ENCODE measurements around the gene BOD1. TPM values are rescaled to one million over a fixed set of nuclear protein-coding genes. Genes with fewer than 3 reads are reported as not detected.

BOD1 gene
- total RNA-seq, 4 donors from 2014 or later = 43.9 to 58.3 (median 48.3) TPM

GRCh38 chr5:173611706-173612105 lies 4.7 kb downstream of the BOD1 start:
- Histone ChIP-seq H3K4me3 (no peak overlapping the region), H3K4me1 (peaks cover 22 to 44% (median 37%) of the 10 kb centered on the region in 4 donors), H3K27me3 (no peaks in the 10 kb centered on the region), H3K9me3 (no peaks in the 10 kb centered on the region), H3K27ac (replicated peaks in 1 of 4) (no peak overlapping the region), H3K36me3 (peaks cover 37 to 66% (median 51%) of the 10 kb centered on the region in 4 donors)
- WGBS = 81% methylated on average over 4 of the region's 4 CpGs
- TF ChIP-seq POLR2A (IDR thresholded peaks at IDR 0.05; ENCODE audit: low read depth) = no peak
- TF ChIP-seq, protein P1, sequence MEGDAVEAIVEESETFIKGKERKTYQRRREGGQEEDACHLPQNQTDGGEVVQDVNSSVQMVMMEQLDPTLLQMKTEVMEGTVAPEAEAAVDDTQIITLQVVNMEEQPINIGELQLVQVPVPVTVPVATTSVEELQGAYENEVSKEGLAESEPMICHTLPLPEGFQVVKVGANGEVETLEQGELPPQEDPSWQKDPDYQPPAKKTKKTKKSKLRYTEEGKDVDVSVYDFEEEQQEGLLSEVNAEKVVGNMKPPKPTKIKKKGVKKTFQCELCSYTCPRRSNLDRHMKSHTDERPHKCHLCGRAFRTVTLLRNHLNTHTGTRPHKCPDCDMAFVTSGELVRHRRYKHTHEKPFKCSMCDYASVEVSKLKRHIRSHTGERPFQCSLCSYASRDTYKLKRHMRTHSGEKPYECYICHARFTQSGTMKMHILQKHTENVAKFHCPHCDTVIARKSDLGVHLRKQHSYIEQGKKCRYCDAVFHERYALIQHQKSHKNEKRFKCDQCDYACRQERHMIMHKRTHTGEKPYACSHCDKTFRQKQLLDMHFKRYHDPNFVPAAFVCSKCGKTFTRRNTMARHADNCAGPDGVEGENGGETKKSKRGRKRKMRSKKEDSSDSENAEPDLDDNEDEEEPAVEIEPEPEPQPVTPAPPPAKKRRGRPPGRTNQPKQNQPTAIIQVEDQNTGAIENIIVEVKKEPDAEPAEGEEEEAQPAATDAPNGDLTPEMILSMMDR (IDR thresholded peaks at IDR 0.05) = no peak
- TF ChIP-seq EP300 (IDR thresholded peaks at IDR 0.05) = no peak
- no peak for TF ChIP-seq POLR2AphosphoS5 (IDR thresholded peaks at IDR 0.05)
- no peak for DNase-seq (ENCODE audit: extremely low spot score)
- intact Hi-C loops (cut with DNase I) = no loop called here

GRCh38 chr5:173604141-173604540 lies 12.3 kb downstream of the BOD1 start:
- Histone ChIP-seq H3K27ac (replicated peaks in 1 of 4) (no peak overlapping the region), H3K4me1 (no peaks in the 10 kb centered on the region), H3K4me3 (no peak overlapping the region), H3K27me3 (no peaks in the 10 kb centered on the region), H3K36me3 (peaks cover 33 to 50% (median 44%) of the 10 kb centered on the region in 4 donors), H3K9me3 (no peaks in the 10 kb centered on the region)
- no peak for TF ChIP-seq POLR2AphosphoS5 (IDR thresholded peaks at IDR 0.05)
- no peak for TF ChIP-seq POLR2A (IDR thresholded peaks at IDR 0.05; ENCODE audit: low read depth)
- TF ChIP-seq, protein P1 (IDR thresholded peaks at IDR 0.05) = no peak
- no peak for TF ChIP-seq EP300 (IDR thresholded peaks at IDR 0.05)
- no peak for DNase-seq (ENCODE audit: extremely low spot score)
- intact Hi-C loops (cut with DNase I) = no loop called here
- 91% methylated on average over 1 of the region's 1 CpG for WGBS

DNA sequence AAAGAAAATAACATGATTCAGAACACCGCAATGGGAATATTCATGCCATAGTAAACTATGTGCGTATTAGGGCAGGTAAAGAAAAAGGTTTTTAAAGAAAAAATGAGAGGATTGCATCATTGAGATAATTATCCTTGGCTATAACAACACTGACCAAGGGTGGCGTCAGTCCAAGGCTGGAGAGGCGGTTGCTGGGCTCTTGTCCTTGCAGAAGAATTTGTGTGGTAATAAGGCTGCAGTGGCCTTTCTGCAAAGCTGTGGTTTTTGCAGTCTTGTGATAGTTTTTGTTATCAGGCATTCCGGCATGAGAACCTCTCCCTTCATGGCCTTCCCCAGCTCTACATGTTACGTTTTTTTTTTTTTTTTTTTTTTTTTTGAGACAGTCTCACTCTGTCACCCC lies 14.0 kb downstream of the BOD1 start:
- Histone ChIP-seq H3K9me3 (no peaks in the 10 kb centered on the region), H3K36me3 (peaks cover 18 to 38% (median 30%) of the 10 kb centered on the region in 4 donors), H3K4me3 (no peak overlapping the region), H3K27me3 (no peaks in the 10 kb centered on the region), H3K27ac (replicated peaks in 1 of 4) (no peak overlapping the region), H3K4me1 (no peaks in the 10 kb centered on the region)
- DNase-seq (ENCODE audit: extremely low spot score) = no peak
- TF ChIP-seq EP300 (IDR thresholded peaks at IDR 0.05) (no peak), POLR2A (IDR thresholded peaks at IDR 0.05; ENCODE audit: low read depth) (no peak), POLR2AphosphoS5 (IDR thresholded peaks at IDR 0.05) (no peak)
- TF ChIP-seq, protein P1 (IDR thresholded peaks at IDR 0.05) = no peak
- WGBS = 68% methylated on average over 6 of the region's 6 CpGs
- intact Hi-C loops (cut with DNase I) = no loop called here

DNA sequence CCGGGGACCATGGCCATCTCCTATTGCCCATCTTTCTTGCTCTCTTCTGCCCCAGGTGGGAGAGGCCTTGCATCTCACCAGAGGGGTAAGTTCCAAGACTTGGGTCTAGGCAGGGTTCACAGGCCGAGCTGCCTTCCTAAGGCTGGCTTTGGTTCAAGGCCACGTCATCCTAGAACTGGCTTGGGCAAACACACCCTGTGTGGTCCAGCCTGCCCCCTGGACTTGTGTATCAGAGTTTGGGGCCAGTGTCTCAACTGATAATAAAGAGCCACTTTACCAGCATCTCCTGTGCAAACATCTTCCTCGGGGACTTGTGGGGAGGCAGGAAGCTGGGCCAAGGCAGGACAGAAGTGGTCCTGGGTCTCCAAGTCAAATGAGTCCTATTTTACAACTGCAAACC lies 17.8 kb downstream of the BOD1 start:
- Histone ChIP-seq H3K36me3 (peaks cover 0 to 11% (median 3%) of the 10 kb centered on the region in 4 donors), H3K4me1 (no peaks in the 10 kb centered on the region), H3K27ac (replicated peaks in 1 of 4) (no peak overlapping the region), H3K27me3 (no peaks in the 10 kb centered on the region), H3K4me3 (no peak overlapping the region), H3K9me3 (no peaks in the 10 kb centered on the region)
- intact Hi-C loops (cut with DNase I) = no loop called here
- DNase-seq (ENCODE audit: extremely low spot score) = no peak
- 96% methylated on average over 4 of the region's 4 CpGs for WGBS
- no peak for TF ChIP-seq POLR2AphosphoS5 (IDR thresholded peaks at IDR 0.05)
- TF ChIP-seq, protein P1 (IDR thresholded peaks at IDR 0.05) = no peak
- TF ChIP-seq POLR2A (IDR thresholded peaks at IDR 0.05; ENCODE audit: low read depth) = no peak
- TF ChIP-seq EP300 (IDR thresholded peaks at IDR 0.05) = no peak

DNA sequence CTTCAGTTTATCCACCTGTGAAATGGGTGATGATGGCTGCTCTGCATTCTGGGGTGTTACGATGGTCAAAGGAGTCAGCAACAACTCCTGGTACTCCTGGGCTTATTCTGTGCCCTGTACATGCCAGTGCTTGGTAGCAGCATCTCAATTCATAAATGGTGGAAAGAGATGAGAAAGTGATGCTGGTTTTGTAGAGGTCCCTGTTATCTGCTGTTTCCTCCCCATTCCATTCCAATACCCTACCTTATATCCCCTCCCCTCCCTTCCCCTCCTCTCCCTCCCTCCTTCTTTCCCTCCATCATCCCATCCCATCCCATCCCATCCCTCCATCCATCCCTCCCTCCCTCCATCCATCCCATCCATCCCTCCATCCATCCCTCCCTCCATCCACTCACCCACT lies 19.1 kb downstream of the BOD1 start:
- no peak for DNase-seq (ENCODE audit: extremely low spot score)
- peaks cover 0 to 13% (median 8%) of the 10 kb centered on the region in 4 donors for H3K9me3 ChIP-seq
- intact Hi-C loops (cut with DNase I) = no loop called here
- H3K27ac ChIP-seq (replicated peaks in 1 of 4) = no peak overlapping the region
- TF ChIP-seq POLR2AphosphoS5 (IDR thresholded peaks at IDR 0.05) (no peak), EP300 (IDR thresholded peaks at IDR 0.05) (no peak), POLR2A (IDR thresholded peaks at IDR 0.05; ENCODE audit: low read depth) (no peak)
- TF ChIP-seq, protein P1 (IDR thresholded peaks at IDR 0.05) = no peak
- 86% methylated on average over 1 of the region's 1 CpG for WGBS
- no peak overlapping the region for H3K4me3 ChIP-seq
- no peaks in the 10 kb centered on the region for H3K4me1 ChIP-seq
- no peaks in the 10 kb centered on the region for H3K27me3 ChIP-seq
- peaks cover 0 to 18% (median 6%) of the 10 kb centered on the region in 4 donors for H3K36me3 ChIP-seq
